Transverse colon (tissue), 4 donors: Measurements from ENCODE around the gene PPP2R1B. TPM values are rescaled to one million over a fixed set of nuclear protein-coding genes. Genes with fewer than 3 reads are reported as not detected.

Experiments used
- DNase-seq: peaks from one replicate; pipeline ENCODE4 v3.0.0-alpha.2; 2019
- H3K27ac ChIP-seq, 4 donors: fragments of 200-600 bp; sonication (generic); 2 replicates each; pipeline ENCODE4 v1.5.1; 2016 to 2018; ENCODE audit warnings: inconsistent platforms in 4 of 4
- H3K27me3 ChIP-seq: fragments of 200-600 bp; sonication (generic); 2 replicates; pipeline ENCODE4 v1.5.1; 2017; ENCODE audit warnings: inconsistent platforms
- H3K36me3 ChIP-seq, 4 donors: fragments of 200-600 bp; sonication (generic); 2 replicates each; pipeline ENCODE4 v1.5.1; 2017 to 2019; ENCODE audit warnings: inconsistent platforms in 4 of 4
- H3K4me1 ChIP-seq, 4 donors: fragments of 200-600 bp; sonication (generic); 2 replicates each; pipeline ENCODE4 v1.5.1; 2017 to 2020; ENCODE audit warnings: inconsistent platforms in 4 of 4
- H3K4me3 ChIP-seq, 4 donors: fragments of 200-600 bp; sonication (generic); 1 replicate in 1 of 4; 2 replicates in 3 of 4; pipeline versions ENCODE4 v1.5.1 to v1.6.1; 2017 to 2019; ENCODE audit warnings: inconsistent platforms in 4 of 4
- H3K9me3 ChIP-seq, 2 donors: fragments of 200-600 bp; sonication (generic); 2 replicates each; pipeline ENCODE4 v1.5.1; 2017 to 2019; ENCODE audit warnings: inconsistent platforms in 2 of 2
- CTCF ChIP-seq, 5 experiments: fragments of 200-600 bp in 3 of 5; fragments of 450-650 bp in 2 of 5; sonication (generic) in 3 of 5; IDR thresholded peaks; 1 replicate in 2 of 5; 2 replicates in 3 of 5; pipeline ENCODE4 v1.5.1; 2016 to 2017; ENCODE audit warnings: antibody characterized with exemption in 5 of 5, inconsistent platforms in 3 of 5, mild to moderate bottlenecking in 2 of 5, moderate library complexity in 1 of 5
- EP300 ChIP-seq: sonication (generic); formaldehyde crosslinking; IDR thresholded peaks from one replicate; pipeline ENCODE4 v1.6.1; 2017; ENCODE audit warnings: antibody characterized with exemption, low read depth
- POLR2A ChIP-seq: fragments of 450-650 bp; IDR thresholded peaks from one replicate; pipeline ENCODE4 v1.6.1; 2016; ENCODE audit warnings: antibody characterized with exemption, mild to moderate bottlenecking, moderate library complexity
- POLR2AphosphoS5 ChIP-seq, 3 donors: sonication (generic); formaldehyde crosslinking; IDR thresholded peaks; one replicate each; pipeline ENCODE4 v1.6.1; 2016; ENCODE audit warnings: antibody characterized with exemption in 3 of 3
- WGBS, 2 donors: methylation state at CpG; one replicate each; pipeline ENCODE4 v1.1.5; 2018; ENCODE audit warnings: low coverage in 1 of 2; 5-methylcytosine and 5-hydroxymethylcytosine counted together
- in situ Hi-C, 4 donors: fragments of 200-750 bp; cut with MboI; loops; one replicate each; pipeline versions ENCODE4 v1.15.0 to v1.15.1; 2017; ENCODE audit warnings: low sequenced_read_pairs in 3 of 4, low pct_ligation_motif_present in 1 of 4, low pct_unique_long_range_greater_than_20kb in 1 of 4
- intact Hi-C: fragments of 100-400 bp; cut with DNase I; formaldehyde crosslinking; loops from one replicate; pipeline ENCODE4 v1.15.1; 2023; ENCODE audit warnings: low total_unique reads
- total RNA-seq, 4 donors: library from RNA; depleted of rRNA; stranded (reverse); fragments of >200 nt; gene quantifications; one replicate each; pipeline ENCODE4 v1.1.0, GENCODE V29; 2016

PPP2R1B gene
- total RNA-seq, 4 donors from 2014 or later, result 28.1 to 55.5 (median 41.5) TPM

GRCh38 chr11:111765320-111765983, 737 bp downstream of the PPP2R1B start:
- H3K4me1 ChIP-seq, result peaks cover 14 to 30% (median 18%) of the 10 kb centered on the region in 4 donors
- DNase-seq, result no peak
- WGBS, 2 donors, result 3 to 4% methylated on average over 6 to 20 of the region's 28 CpGs
- H3K9me3 ChIP-seq, result no peaks in the 10 kb centered on the region
- H3K4me3 ChIP-seq, result peak overlapping the region; percentile 62 to 90 (median 79)
- in situ Hi-C loops, result loop anchor here in 1 of 4 donors (10.0 kb wide), 1 partner anchor 161 kb away; the partner anchor contains the start of gene SIK2
- intact Hi-C loops, result no loop called here
- peaks cover 0 to 12% (median 3%) of the 10 kb centered on the region in 4 donors for H3K36me3 ChIP-seq
- H3K27me3 ChIP-seq, result no peaks in the 10 kb centered on the region
- peak overlapping the region; percentile 89 to 94 (median 91) for H3K27ac ChIP-seq
- peak in 1 of 5 experiments; percentile 9 for TF ChIP-seq CTCF (IDR thresholded peaks at IDR 0.05)
- TF ChIP-seq EP300, result no peak

- Histone ChIP-seq H3K9me3 (no peaks in the 10 kb centered on the region), H3K4me1 (peaks cover 14 to 30% (median 18%) of the 10 kb centered on the region in 4 donors), H3K27ac (peak overlapping the region in 1 of 4 donors; percentile 94), H3K27me3 (no peaks in the 10 kb centered on the region), H3K4me3 (peak overlapping the region in 1 of 4 donors; percentile 76), H3K36me3 (peaks cover 0 to 20% (median 5%) of the 10 kb centered on the region in 4 donors)
- in situ Hi-C loops (loop anchor here in 1 of 4 donors (10.0 kb wide), 1 partner anchor 160 kb away; the partner anchor contains the start of gene SIK2), intact Hi-C loops (no loop called here)
- no peak for DNase-seq
- TF ChIP-seq POLR2AphosphoS5 (IDR thresholded peaks at IDR 0.05) (no peak), CTCF (IDR thresholded peaks at IDR 0.05) (no peak), POLR2A (no peak), EP300 (no peak)
- 28 to 80% methylated on average over 1 of the region's 1 CpG for WGBS, 2 donors
Observed at GRCh38 chr11:111764621-111765020, 1.6 kb downstream of the PPP2R1B start.

- Histone ChIP-seq H3K4me3 (no peak overlapping the region), H3K27me3 (no peaks in the 10 kb centered on the region), H3K36me3 (peaks cover 0 to 35% (median 11%) of the 10 kb centered on the region in 4 donors), H3K9me3 (no peaks in the 10 kb centered on the region), H3K4me1 (peaks cover 14 to 30% (median 18%) of the 10 kb centered on the region in 4 donors), H3K27ac (no peak overlapping the region)
- TF ChIP-seq CTCF (IDR thresholded peaks at IDR 0.05), result no peak
- TF ChIP-seq POLR2AphosphoS5 (IDR thresholded peaks at IDR 0.05), result no peak
- TF ChIP-seq POLR2A, result no peak
- no peak for TF ChIP-seq EP300
- in situ Hi-C loops (loop anchor here in 1 of 4 donors (10.0 kb wide), 1 partner anchor 158 kb away; the partner anchor contains the start of gene SIK2), intact Hi-C loops (no loop called here)
- WGBS, 2 donors, result 85 to 86% methylated on average over 3 of the region's 3 CpGs
- no peak for DNase-seq
Observed at GRCh38 chr11:111762981-111763643, 3.1 kb downstream of the PPP2R1B start.

- Histone ChIP-seq H3K4me3 (no peak overlapping the region), H3K27ac (no peak overlapping the region), H3K9me3 (no peaks in the 10 kb centered on the region), H3K36me3 (peaks cover 0 to 41% (median 13%) of the 10 kb centered on the region in 4 donors), H3K27me3 (no peaks in the 10 kb centered on the region), H3K4me1 (peaks cover 14 to 30% (median 18%) of the 10 kb centered on the region in 4 donors)
- in situ Hi-C loops, result loop anchor here in 1 of 4 donors (10.0 kb wide), 1 partner anchor 158 kb away; the partner anchor contains the start of gene SIK2
- no peak for DNase-seq
- WGBS, 2 donors, result 94 to 100% methylated on average over 5 of the region's 5 CpGs
- intact Hi-C loops, result no loop called here
- TF ChIP-seq POLR2AphosphoS5 (IDR thresholded peaks at IDR 0.05) (no peak), EP300 (no peak), POLR2A (no peak), CTCF (IDR thresholded peaks at IDR 0.05) (no peak)
Observed at GRCh38 chr11:111762526-111762925, 3.7 kb downstream of the PPP2R1B start.
